Activated T-helper 2 cell treated with anti-CD3 and anti-CD28 coated beads, Interferon-gamma antibody, Interleukin-2, Interleukin-4, amounts not matched to agents 10 μg/mL and 5 μg/mL and 100 μg/mL, durations not matched to agents 14 hours and 24 hours and 36 hours (primary cell): ENCODE results near the gene SFT2D2. TPM values are rescaled to one million over a fixed set of nuclear protein-coding genes. Genes with fewer than 3 reads are reported as not detected.

Experiments used
- DNase-seq: peaks from one replicate; pipeline ENCODE4 v3.0.0; 2021; ENCODE audit warnings: low spot score
- H3K27ac Mint-ChIP-seq: one replicate; pipeline ENCODE4 v1.8.0; 2021; ENCODE audit warnings: mixed read lengths
- H3K27me3 Mint-ChIP-seq: one replicate; pipeline ENCODE4 v1.8.0; 2021; ENCODE audit warnings: low read depth, mixed read lengths
- H3K36me3 Mint-ChIP-seq: one replicate; pipeline ENCODE4 v1.8.0; 2021; ENCODE audit warnings: low read depth, mixed read lengths
- H3K4me1 Mint-ChIP-seq: one replicate; pipeline ENCODE4 v1.8.0; 2021; ENCODE audit warnings: low read depth, mixed read lengths
- H3K4me3 Mint-ChIP-seq: one replicate; pipeline ENCODE4 v1.8.0; 2021; ENCODE audit warnings: low read depth, mild to moderate bottlenecking, moderate library complexity, mixed read lengths
- H3K9me3 Mint-ChIP-seq: one replicate; pipeline ENCODE4 v1.8.0; 2021; ENCODE audit warnings: mixed read lengths
- intact Hi-C: fragments of 100-400 bp; cut with micrococcal nuclease; formaldehyde crosslinking; loops from one replicate; pipeline ENCODE4 v1.15.1; 2023
- total RNA-seq: library from RNA; stranded (reverse); gene quantifications from 2 replicates; pipeline ENCODE4 v1.2.3, GENCODE V29; 2022

Gene SFT2D2
- total RNA-seq, 1 donor from 2014 or later = 106 TPM

DNA sequence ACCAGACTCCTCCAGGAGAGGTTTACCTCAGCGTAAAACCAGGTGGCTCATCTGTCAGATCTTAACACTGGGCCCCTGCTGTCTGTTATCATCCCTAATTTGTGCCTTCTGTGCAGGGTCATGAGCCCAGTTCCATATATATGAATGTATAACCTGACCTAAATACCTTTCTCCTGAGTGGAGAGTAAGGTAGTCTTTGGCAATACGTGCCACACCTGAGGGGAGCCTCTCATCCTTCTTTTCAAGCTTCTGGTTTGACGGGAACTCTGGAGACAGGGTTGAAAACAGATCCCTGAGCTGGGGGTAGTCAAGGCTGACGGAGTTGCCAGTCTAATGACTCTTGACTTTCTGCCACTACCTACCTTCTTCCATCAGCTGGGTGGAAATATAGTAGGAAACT, 4.1 kb downstream of the SFT2D2 start:
- Mint-ChIP-seq H3K9me3 (no peaks in the 10 kb centered on the region), H3K27ac (no peak overlapping the region), H3K27me3 (no peaks in the 10 kb centered on the region), H3K36me3 (peaks cover 84% of the 10 kb centered on the region), H3K4me1 (peaks cover 71% of the 10 kb centered on the region), H3K4me3 (peak overlapping the region; percentile 22)
- no peak for DNase-seq
- intact Hi-C loops = loop anchor here (10.0 kb wide), 4 partner anchors 875 to 1565 kb away; partner anchors contain the start of genes ATP1B1 and METTL18

DNA sequence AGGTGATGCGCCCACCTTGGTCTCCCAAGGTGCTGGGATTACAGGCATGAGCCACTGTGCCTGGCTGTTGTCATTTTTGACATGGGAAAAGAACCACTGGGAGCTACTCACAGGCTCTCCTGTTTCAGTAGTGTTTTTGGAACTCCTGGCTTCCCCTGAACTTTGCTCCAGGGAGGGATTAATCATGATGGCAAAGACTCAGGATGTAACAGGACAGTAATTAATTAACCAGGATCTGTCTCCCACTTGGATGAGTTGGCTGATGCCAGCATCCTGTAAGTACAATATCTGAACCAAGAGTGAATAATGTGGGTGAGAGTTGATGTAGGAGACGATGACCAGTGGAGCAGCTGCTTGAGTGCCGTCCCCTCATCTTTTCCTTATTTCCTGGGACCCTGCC, 4.9 kb downstream of the SFT2D2 start:
- intact Hi-C loops = loop anchor here (10.0 kb wide), 4 partner anchors 874 to 1564 kb away; partner anchors contain the start of genes ATP1B1 and METTL18
- Mint-ChIP-seq H3K4me1 (peaks cover 71% of the 10 kb centered on the region), H3K9me3 (no peaks in the 10 kb centered on the region), H3K36me3 (peaks cover 92% of the 10 kb centered on the region), H3K4me3 (no peak overlapping the region), H3K27ac (no peak overlapping the region), H3K27me3 (no peaks in the 10 kb centered on the region)
- no peak for DNase-seq

DNA sequence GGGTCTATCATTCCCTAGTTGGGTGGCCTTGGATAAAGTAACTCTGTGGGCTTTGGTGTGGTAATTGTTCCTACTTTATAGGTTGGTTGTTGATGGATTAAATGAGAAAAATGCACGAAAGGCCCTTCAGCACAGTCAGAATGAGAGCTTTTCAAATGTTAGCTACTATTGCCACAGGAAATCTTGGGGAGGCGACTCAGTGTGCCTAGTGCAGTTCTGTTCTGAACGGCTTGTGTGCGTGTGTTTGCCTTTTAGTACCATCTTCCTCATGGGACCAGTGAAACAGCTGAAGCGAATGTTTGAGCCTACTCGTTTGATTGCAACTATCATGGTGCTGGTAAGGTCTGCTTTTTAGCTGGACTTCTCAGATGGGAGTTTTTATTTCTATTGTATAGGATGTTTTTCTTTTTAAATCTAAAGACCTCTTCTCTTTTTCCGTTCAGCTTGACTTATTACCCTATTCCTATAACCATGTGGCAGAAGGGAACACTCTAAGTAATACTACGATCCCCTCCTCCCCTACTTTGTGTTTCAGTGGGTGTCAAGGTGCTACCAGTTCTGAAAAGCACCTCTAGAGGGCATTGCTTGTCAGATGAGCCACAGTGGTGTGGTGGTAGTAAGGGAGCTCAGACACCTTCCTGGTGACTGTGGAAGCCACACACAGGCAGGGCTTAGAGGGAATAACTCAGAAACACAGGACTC, 9.2 kb downstream of the SFT2D2 start:
- H3K9me3 Mint-ChIP-seq = no peaks in the 10 kb centered on the region
- peak; percentile 51 for DNase-seq
- peaks cover 97% of the 10 kb centered on the region for H3K36me3 Mint-ChIP-seq
- peak overlapping the region; percentile 94 for H3K27ac Mint-ChIP-seq
- peaks cover 70% of the 10 kb centered on the region for H3K4me1 Mint-ChIP-seq
- peak overlapping the region; percentile 53 for H3K4me3 Mint-ChIP-seq
- intact Hi-C loops = loop anchor here (5.0 to 10.0 kb wide), 8 partner anchors 52 to 1560 kb away; partner anchors contain the start of genes ATP1B1, DCAF6, GPR161 and METTL18
- no peaks in the 10 kb centered on the region for H3K27me3 Mint-ChIP-seq

DNA sequence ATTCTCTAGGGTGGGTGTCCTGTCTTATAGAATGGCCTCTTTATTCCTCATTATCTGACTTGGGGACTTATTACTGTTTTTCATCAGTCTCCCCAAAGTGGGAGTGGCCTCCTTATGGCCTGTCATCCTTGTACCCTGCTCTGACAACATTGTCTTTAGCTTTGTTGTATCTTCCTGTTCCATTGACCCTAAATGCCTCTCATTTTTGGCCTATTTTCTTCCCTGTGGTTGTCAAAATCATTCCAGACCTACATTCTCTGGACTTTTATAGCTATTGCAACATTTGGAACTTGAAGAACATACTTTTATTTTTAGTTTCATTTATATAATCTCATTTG, 9.7 kb downstream of the SFT2D2 start:
- no peak for DNase-seq
- H3K9me3 Mint-ChIP-seq = no peaks in the 10 kb centered on the region
- H3K27me3 Mint-ChIP-seq = no peaks in the 10 kb centered on the region
- peak overlapping the region; percentile 72 for H3K4me3 Mint-ChIP-seq
- peaks cover 69% of the 10 kb centered on the region for H3K4me1 Mint-ChIP-seq
- intact Hi-C loops = loop anchor here (5.0 to 10.0 kb wide), 8 partner anchors 52 to 1559 kb away; partner anchors contain the start of genes ATP1B1, DCAF6, GPR161 and METTL18
- H3K36me3 Mint-ChIP-seq = peaks cover 97% of the 10 kb centered on the region
- peak overlapping the region; percentile 94 for H3K27ac Mint-ChIP-seq

DNA sequence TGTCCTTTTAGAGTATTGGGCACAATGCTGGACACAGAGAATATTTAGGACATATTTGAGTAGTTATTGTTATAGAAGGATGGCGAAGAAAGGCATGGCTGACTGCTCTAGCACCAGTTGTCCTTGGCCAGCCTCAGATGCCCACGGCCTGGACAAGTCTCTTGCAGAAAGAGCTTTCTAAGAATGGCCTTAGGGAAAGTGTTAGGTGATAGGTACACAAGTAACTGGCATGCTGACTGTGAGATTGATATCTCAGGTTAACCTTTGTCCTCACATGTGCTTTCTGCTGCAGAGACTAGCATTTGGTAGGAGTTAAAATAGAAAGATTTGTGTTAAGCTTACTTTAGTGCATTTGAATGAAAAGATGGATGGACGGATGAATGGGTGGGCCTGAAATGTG, 10.1 kb downstream of the SFT2D2 start:
- Mint-ChIP-seq H3K27ac (peak overlapping the region; percentile 94), H3K4me3 (peak overlapping the region; percentile 72), H3K4me1 (peaks cover 66% of the 10 kb centered on the region), H3K9me3 (no peaks in the 10 kb centered on the region), H3K27me3 (no peaks in the 10 kb centered on the region), H3K36me3 (peaks cover 96% of the 10 kb centered on the region)
- intact Hi-C loops = loop anchor here (2.0 to 10.0 kb wide), 10 partner anchors 51 to 1559 kb away; partner anchors contain the start of genes ATP1B1, DCAF6, GPR161 and METTL18
- DNase-seq = no peak

DNA sequence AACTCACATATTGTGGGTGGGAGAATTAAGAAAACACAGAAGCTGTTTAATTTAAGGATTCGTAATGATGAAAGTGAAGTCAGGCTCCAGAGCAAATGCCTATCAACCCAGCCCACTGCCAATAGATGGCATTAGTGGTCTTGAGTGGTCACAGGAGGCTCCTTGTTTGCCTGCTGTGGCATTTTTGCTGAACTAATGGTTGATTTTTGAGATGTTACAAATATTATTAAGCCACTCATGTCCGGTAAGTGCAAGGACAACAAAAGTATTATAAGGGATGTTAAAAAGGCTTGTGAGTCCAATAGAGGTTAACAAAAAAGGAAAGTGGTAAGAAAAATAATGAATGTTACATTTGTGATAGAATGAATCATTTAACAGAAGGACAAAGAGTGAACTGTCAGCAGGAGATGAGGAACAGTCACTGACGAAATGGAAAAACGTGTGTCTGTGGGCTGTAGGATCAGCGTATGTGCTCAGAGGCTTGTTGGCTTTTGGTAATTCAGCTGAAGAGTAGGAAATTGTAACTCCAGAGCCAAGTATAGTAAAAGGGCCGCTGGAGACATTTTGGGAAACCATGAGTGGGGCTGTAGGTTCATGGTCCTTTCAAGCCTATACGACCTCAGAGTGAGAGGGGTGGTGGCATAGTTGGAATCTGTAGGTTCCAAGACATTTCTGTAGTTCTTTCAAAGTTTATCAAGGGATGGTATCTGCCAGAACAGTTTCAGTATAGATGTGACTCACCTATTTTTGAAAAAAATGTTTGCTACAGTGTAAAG, 11.2 kb downstream of the SFT2D2 start:
- Mint-ChIP-seq H3K27me3 (no peaks in the 10 kb centered on the region), H3K9me3 (no peaks in the 10 kb centered on the region), H3K4me1 (peaks cover 67% of the 10 kb centered on the region), H3K36me3 (peaks cover 95% of the 10 kb centered on the region), H3K27ac (peak overlapping the region; percentile 94), H3K4me3 (peak overlapping the region; percentile 72)
- intact Hi-C loops = loop anchor here (1.0 to 10.0 kb wide), 16 partner anchors 8 to 1558 kb away; partner anchors contain the start of genes ATP1B1, DCAF6, GPR161 and METTL18
- peak; percentile 58 for DNase-seq

DNA sequence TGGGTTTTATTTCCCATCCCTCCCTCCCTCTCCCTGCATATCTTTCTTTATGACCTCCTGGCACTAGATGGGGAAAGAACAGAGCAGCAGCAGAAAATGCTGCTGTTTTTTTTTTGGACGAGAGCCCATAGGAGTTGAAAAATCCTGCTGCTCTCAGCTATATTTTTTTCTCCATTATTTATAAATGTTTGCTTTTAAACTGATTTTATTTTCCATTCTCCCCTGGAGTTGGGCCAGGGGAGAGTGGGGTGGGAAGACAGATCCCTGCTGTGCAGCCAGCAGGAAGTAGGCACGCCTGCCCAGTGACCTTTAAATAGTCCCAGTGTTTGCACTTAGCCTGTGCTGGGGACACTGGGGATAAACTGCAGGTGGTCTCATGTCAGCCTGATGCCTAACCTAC, 17.4 kb downstream of the SFT2D2 start:
- H3K4me3 Mint-ChIP-seq = no peak overlapping the region
- intact Hi-C loops = no loop called here
- peaks cover 70% of the 10 kb centered on the region for H3K4me1 Mint-ChIP-seq
- no peaks in the 10 kb centered on the region for H3K9me3 Mint-ChIP-seq
- H3K27ac Mint-ChIP-seq = peak overlapping the region; percentile 24
- H3K27me3 Mint-ChIP-seq = no peaks in the 10 kb centered on the region
- H3K36me3 Mint-ChIP-seq = peaks cover 95% of the 10 kb centered on the region
- no peak for DNase-seq

DNA sequence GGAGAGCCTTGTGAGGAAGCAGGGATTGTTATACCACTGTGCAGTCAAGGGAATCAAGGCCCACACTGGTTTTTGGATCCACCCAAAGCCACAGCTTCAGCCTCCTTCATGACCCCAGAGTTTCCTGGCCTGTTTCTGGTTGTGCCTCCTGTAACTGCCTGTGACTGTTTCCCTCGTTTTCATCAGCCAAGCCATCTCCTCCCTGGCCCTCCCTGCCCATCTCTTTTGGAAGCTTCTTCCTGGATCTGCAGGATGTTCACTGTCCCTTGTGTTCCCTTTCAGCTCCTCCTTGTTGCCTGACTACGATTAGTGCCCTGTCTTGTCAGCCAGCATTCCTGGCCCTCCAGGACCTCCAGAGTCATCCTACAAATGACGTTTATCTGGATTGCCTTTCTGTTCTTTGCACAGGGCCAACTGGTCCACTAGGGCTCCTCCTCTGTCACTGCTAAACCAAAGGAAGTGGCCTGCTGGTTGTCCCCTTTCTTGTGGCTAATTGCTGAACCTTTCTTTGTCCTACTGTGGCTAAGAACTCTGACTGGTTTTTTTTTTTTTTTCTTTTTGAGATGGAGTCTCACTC, 17.9 kb downstream of the SFT2D2 start:
- H3K4me3 Mint-ChIP-seq = peak overlapping the region; percentile 38
- H3K27ac Mint-ChIP-seq = peak overlapping the region; percentile 88
- intact Hi-C loops = no loop called here
- no peaks in the 10 kb centered on the region for H3K27me3 Mint-ChIP-seq
- H3K4me1 Mint-ChIP-seq = peaks cover 72% of the 10 kb centered on the region
- no peak for DNase-seq
- H3K9me3 Mint-ChIP-seq = no peaks in the 10 kb centered on the region
- peaks cover 96% of the 10 kb centered on the region for H3K36me3 Mint-ChIP-seq

DNA sequence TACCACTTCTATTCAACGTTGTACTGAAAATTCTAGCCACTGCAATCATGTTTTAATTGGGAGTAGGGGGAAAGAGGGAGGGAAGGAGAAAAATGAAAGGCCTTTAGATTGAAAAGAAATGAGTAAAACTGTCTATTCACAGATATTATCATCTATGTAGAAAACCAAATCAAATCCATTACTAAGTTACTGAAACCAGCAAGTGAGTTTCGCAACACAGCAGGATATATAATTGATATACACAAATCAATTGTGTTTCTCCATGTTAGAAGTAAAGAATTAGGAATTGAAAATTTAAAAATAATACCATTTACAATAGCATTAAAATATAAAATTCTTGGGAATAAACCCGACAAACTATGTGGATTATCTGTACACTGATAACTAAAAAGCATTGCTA, 19.2 kb downstream of the SFT2D2 start:
- intact Hi-C loops = loop anchor here (1.0 kb wide), 1 partner anchor 8 kb away; no protein-coding TSS in a partner anchor
- Mint-ChIP-seq H3K9me3 (no peaks in the 10 kb centered on the region), H3K36me3 (peaks cover 96% of the 10 kb centered on the region), H3K4me3 (no peak overlapping the region), H3K4me1 (peaks cover 74% of the 10 kb centered on the region), H3K27me3 (no peaks in the 10 kb centered on the region), H3K27ac (peak overlapping the region; percentile 24)
- DNase-seq = no peak

DNA sequence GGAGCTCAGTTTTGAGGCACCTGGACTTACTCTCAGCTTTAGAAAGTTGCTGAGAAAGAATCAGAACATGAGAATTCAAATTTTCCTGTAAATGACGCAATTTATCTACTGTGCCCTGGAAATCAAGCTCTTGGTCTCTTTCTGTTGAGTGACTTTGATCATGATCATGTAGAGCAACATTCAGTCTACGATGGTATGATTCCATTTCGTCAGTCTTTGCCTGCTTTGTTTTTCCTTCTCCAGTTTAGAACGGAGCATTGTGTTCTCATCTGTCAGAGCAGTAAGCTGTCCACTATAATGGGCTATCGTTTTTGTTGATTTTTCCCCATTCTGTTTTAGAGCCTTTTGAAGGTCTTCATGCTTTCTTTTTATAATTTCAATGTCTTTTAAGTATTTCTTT, 20.7 kb downstream of the SFT2D2 start:
- no peak overlapping the region for H3K4me3 Mint-ChIP-seq
- intact Hi-C loops = no loop called here
- no peak overlapping the region for H3K27ac Mint-ChIP-seq
- H3K27me3 Mint-ChIP-seq = no peaks in the 10 kb centered on the region
- H3K9me3 Mint-ChIP-seq = no peaks in the 10 kb centered on the region
- H3K36me3 Mint-ChIP-seq = peaks cover 97% of the 10 kb centered on the region
- DNase-seq = no peak
- peaks cover 78% of the 10 kb centered on the region for H3K4me1 Mint-ChIP-seq

DNA sequence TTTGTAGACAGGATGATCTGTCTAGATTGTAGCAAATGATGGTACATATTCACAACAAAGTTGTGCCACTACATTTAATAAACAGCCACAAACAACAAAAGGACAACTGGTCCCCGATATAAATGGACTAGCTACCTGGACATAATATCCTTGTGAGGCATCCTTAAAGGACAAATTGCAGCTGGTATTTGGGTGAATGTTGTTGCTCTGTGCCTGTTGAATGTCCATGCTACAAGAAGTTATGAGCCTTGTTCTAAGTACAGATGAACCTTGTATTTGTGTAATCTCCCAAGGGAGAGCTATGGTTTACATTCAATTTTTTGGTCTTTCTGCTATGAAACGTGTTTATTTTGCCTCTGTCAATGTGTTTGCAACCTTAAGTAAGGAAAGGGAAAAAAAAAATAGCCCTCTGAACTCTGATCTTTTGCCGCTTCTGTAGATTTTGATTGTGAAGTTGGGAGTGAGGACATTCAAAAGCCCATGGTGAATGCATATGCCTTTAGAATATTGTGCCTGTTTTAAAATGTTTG, 26.5 kb downstream of the SFT2D2 start:
- DNase-seq = no peak
- Mint-ChIP-seq H3K4me1 (peaks cover 33% of the 10 kb centered on the region), H3K27me3 (no peaks in the 10 kb centered on the region), H3K27ac (peak overlapping the region; percentile 21), H3K9me3 (peaks cover 27% of the 10 kb centered on the region), H3K36me3 (peaks cover 95% of the 10 kb centered on the region), H3K4me3 (no peak overlapping the region)
- intact Hi-C loops = no loop called here

DNA sequence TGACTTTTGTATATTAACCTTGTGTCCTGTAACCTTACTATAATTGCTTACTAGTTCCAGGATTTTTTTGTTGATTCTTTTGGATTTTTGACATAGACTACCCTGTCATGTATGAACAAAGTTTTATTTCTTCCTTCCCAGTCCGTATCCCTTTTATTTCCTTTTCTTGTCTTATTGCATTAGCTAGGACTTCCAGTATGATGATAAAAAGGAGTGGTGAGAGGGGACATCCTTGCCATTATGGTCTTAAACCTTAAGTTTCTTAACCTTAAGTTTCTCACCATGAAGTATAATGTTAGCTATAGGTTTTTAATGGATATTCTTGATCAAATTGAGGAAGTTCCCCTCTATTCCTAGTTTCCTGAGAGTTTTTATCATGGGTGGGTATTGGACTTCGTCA, 30.4 kb downstream of the SFT2D2 start:
- Mint-ChIP-seq H3K36me3 (peaks cover 81% of the 10 kb centered on the region), H3K4me1 (peaks cover 14% of the 10 kb centered on the region), H3K9me3 (peaks cover 31% of the 10 kb centered on the region), H3K4me3 (no peak overlapping the region), H3K27me3 (no peaks in the 10 kb centered on the region), H3K27ac (no peak overlapping the region)
- intact Hi-C loops = no loop called here
- DNase-seq = no peak
